Natural killer cell (primary cell): Measurements from ENCODE around the gene AP3S2. TPM values are rescaled to one million over a fixed set of nuclear protein-coding genes. Genes with fewer than 3 reads are reported as not detected.

Experiments used
- ATAC-seq, 3 donors: fragments of 150-1000 bp in 2 of 3; fragments of 200-7000 bp in 1 of 3; cut with Tn5 transposase; 1 replicate in 1 of 3; 2 replicates in 2 of 3; pipeline ENCODE4 v1.10.0; 2021; ENCODE audit warnings: mild to moderate bottlenecking in 2 of 3, moderate library complexity in 2 of 3
- DNase-seq, 2 donors: peaks; one replicate each; pipeline versions ENCODE4 v3.0.0 to v3.0.0-alpha.2; 2013 to 2021; ENCODE audit warnings: mixed read lengths in 1 of 2
- H3K27ac ChIP-seq: one replicate; pipeline ENCODE4 v1.5.1; 2013; ENCODE audit warnings: mild to moderate bottlenecking, low read length
- H3K27me3 ChIP-seq: one replicate; pipeline ENCODE4 v1.6.1; 2013; ENCODE audit warnings: low read length; ENCODE audit not compliant: control insufficient read depth, insufficient read depth
- H3K36me3 ChIP-seq: one replicate; pipeline ENCODE4 v1.6.1; 2013; ENCODE audit warnings: low read length; ENCODE audit not compliant: control insufficient read depth, insufficient read depth
- H3K4me1 ChIP-seq: one replicate; pipeline ENCODE4 v1.6.1; 2013; ENCODE audit warnings: low read length; ENCODE audit not compliant: control insufficient read depth, insufficient read depth
- H3K4me3 ChIP-seq: one replicate; pipeline ENCODE4 v1.5.1; 2013; ENCODE audit warnings: low read length
- H3K9me3 ChIP-seq: one replicate; pipeline ENCODE4 v1.6.1; 2013; ENCODE audit warnings: low read length; ENCODE audit not compliant: control insufficient read depth, insufficient read depth
- H3K27ac Mint-ChIP-seq, 2 donors: one replicate each; pipeline ENCODE4 v1.8.0; 2022; ENCODE audit warnings: mild to moderate bottlenecking in 2 of 2, mixed read lengths in 2 of 2, moderate library complexity in 1 of 2
- H3K27me3 Mint-ChIP-seq, 2 donors: one replicate each; pipeline ENCODE4 v1.8.0; 2022; ENCODE audit warnings: low read depth in 2 of 2, mixed read lengths in 2 of 2
- H3K36me3 Mint-ChIP-seq: one replicate; pipeline ENCODE4 v1.8.0; 2022; ENCODE audit warnings: mixed read lengths
- H3K4me1 Mint-ChIP-seq, 2 donors: one replicate each; pipeline ENCODE4 v1.8.0; 2022; ENCODE audit warnings: mixed read lengths in 2 of 2
- H3K4me3 Mint-ChIP-seq: one replicate; pipeline ENCODE4 v1.8.0; 2022; ENCODE audit warnings: mild to moderate bottlenecking, moderate library complexity, mixed read lengths
- H3K9me3 Mint-ChIP-seq, 2 donors: one replicate each; pipeline ENCODE4 v1.8.0; 2022; ENCODE audit warnings: mixed read lengths in 2 of 2
- CTCF ChIP-seq: fragments of 200-600 bp; IDR thresholded peaks from one replicate; pipeline ENCODE4 v1.8.0; 2022; ENCODE audit warnings: antibody characterized with exemption
- WGBS: methylation state at CpG from one replicate; pipeline ENCODE4 v1.1.7; 2013; ENCODE audit warnings: missing lambda C conversion rate; ENCODE audit not compliant: insufficient coverage; 5-methylcytosine and 5-hydroxymethylcytosine counted together
- intact Hi-C: fragments of 100-400 bp; cut with micrococcal nuclease; formaldehyde crosslinking; loops from one replicate; pipeline ENCODE4 v1.14.2; 2022
- total RNA-seq, 4 donors: library from RNA; stranded (reverse); fragments of 120-200 nt in 1 of 4; gene quantifications; one replicate each; pipeline versions ENCODE4 v1.2.3 to v1.2.4, GENCODE V29; 2013 to 2022

The AP3S2 gene
- total RNA-seq, 3 donors from 2014 or later (not counting 1 experiment from before 2014, with no cell fraction given), result 28.4 to 38.2 (median 36.8) TPM

GRCh38 chr15:89899951-89900567, 6.3 kb upstream of the AP3S2 start:
- 93% methylated on average over 3 of the region's 3 CpGs for WGBS

GRCh38 chr15:89899295-89899945, 5.6 kb upstream of the AP3S2 start:
- Mint-ChIP-seq H3K27me3 (no peaks in the 10 kb centered on the region), H3K9me3 (no peaks in the 10 kb centered on the region), H3K4me1 (peaks cover 5 to 8% of the 10 kb centered on the region in 2 donors), H3K4me3 (no peak overlapping the region), H3K27ac (no peak overlapping the region), H3K36me3 (no peaks in the 10 kb centered on the region)
- no peak for TF ChIP-seq CTCF
- Histone ChIP-seq H3K4me1 (peaks cover 4% of the 10 kb centered on the region), H3K27ac (no peak overlapping the region), H3K9me3 (no peaks in the 10 kb centered on the region), H3K36me3 (no peaks in the 10 kb centered on the region), H3K27me3 (no peaks in the 10 kb centered on the region), H3K4me3 (no peak overlapping the region)
- ATAC-seq (no peak), DNase-seq (no peak)
- 88% methylated on average over 12 of the region's 12 CpGs for WGBS
- intact Hi-C loops, result no loop called here

More at GRCh38 chr15:89899951-89900567, 6.3 kb upstream of the AP3S2 start:
- Mint-ChIP-seq H3K9me3 (no peaks in the 10 kb centered on the region), H3K4me1 (peaks cover 0 to 1% of the 10 kb centered on the region in 2 donors), H3K4me3 (no peak overlapping the region), H3K36me3 (no peaks in the 10 kb centered on the region), H3K27me3 (no peaks in the 10 kb centered on the region), H3K27ac (no peak overlapping the region)
- no peak overlapping the region for H3K27ac ChIP-seq
- H3K36me3 ChIP-seq, result no peaks in the 10 kb centered on the region
- H3K27me3 ChIP-seq, result no peaks in the 10 kb centered on the region
- no peak for ATAC-seq
- intact Hi-C loops, result no loop called here
- DNase-seq, result no peak
- H3K4me1 ChIP-seq, result no peaks in the 10 kb centered on the region
- no peaks in the 10 kb centered on the region for H3K9me3 ChIP-seq
- H3K4me3 ChIP-seq, result no peak overlapping the region
- no peak for TF ChIP-seq CTCF

GRCh38 chr15:89898614-89899294, 5.0 kb upstream of the AP3S2 start:
- Mint-ChIP-seq H3K4me1 (peaks cover 11 to 14% of the 10 kb centered on the region in 2 donors), H3K9me3 (no peaks in the 10 kb centered on the region), H3K27ac (no peak overlapping the region), H3K36me3 (no peaks in the 10 kb centered on the region), H3K27me3 (no peaks in the 10 kb centered on the region), H3K4me3 (no peak overlapping the region)
- H3K27me3 ChIP-seq, result no peaks in the 10 kb centered on the region
- WGBS, result 87% methylated on average over 7 of the region's 7 CpGs
- H3K9me3 ChIP-seq, result no peaks in the 10 kb centered on the region
- H3K4me1 ChIP-seq, result peaks cover 8% of the 10 kb centered on the region
- ATAC-seq, result no peak
- H3K27ac ChIP-seq, result no peak overlapping the region
- peak in 1 of 2 donors; percentile 71 for DNase-seq
- TF ChIP-seq CTCF, result peak; percentile 11
- no peaks in the 10 kb centered on the region for H3K36me3 ChIP-seq
- intact Hi-C loops, result no loop called here
- H3K4me3 ChIP-seq, result no peak overlapping the region
